Liver (tissue), 9 donors: Measurements from ENCODE around the gene ICAM4. TPM values are rescaled to one million over a fixed set of nuclear protein-coding genes. Genes with fewer than 3 reads are reported as not detected.

Experiments used
- DNase-seq: peaks from one replicate; pipeline ENCODE4 v3.0.0-alpha.2; 2017; ENCODE audit warnings: low spot score
- H3K27ac ChIP-seq, 2 donors: one replicate each; pipeline ENCODE4 v1.7.0; 2013; ENCODE audit warnings: inconsistent platforms in 2 of 2, low read length in 2 of 2, control low read depth in 1 of 2, low read depth in 1 of 2, mild to moderate bottlenecking in 1 of 2
- H3K27me3 ChIP-seq, 4 donors: one replicate each; pipeline versions ENCODE4 v1.6.1 to v1.7.0; 2013; ENCODE audit warnings: low read length in 3 of 4, inconsistent platforms in 1 of 4, mild to moderate bottlenecking in 1 of 4, moderate library complexity in 1 of 4; ENCODE audit not compliant: control insufficient read depth in 4 of 4, insufficient read depth in 4 of 4
- H3K36me3 ChIP-seq, 4 donors: one replicate each; pipeline versions ENCODE4 v1.6.1 to v1.7.0; 2013; ENCODE audit warnings: low read length in 3 of 4, mild to moderate bottlenecking in 3 of 4, low read depth in 1 of 4, moderate library complexity in 1 of 4; ENCODE audit not compliant: control insufficient read depth in 4 of 4, insufficient read depth in 3 of 4
- H3K4me1 ChIP-seq, 4 donors: one replicate each; pipeline versions ENCODE4 v1.6.1 to v1.7.0; 2013; ENCODE audit warnings: low read length in 3 of 4, mild to moderate bottlenecking in 3 of 4, moderate library complexity in 1 of 4; ENCODE audit not compliant: control insufficient read depth in 4 of 4, insufficient read depth in 4 of 4
- H3K4me3 ChIP-seq, 3 donors: one replicate each; pipeline versions ENCODE4 v1.6.1 to v1.7.0; 2013; ENCODE audit warnings: low read length in 3 of 3, control low read depth in 1 of 3, low read depth in 1 of 3, mild to moderate bottlenecking in 1 of 3
- H3K9ac ChIP-seq, 2 donors: one replicate each; pipeline ENCODE4 v1.7.0; 2013; ENCODE audit warnings: low read length in 2 of 2, mild to moderate bottlenecking in 2 of 2, moderate library complexity in 2 of 2, control low read depth in 1 of 2, low read depth in 1 of 2
- H3K9me3 ChIP-seq, 4 donors: one replicate each; pipeline versions ENCODE4 v1.6.1 to v1.7.0; 2013; ENCODE audit warnings: low read length in 3 of 4; ENCODE audit not compliant: control insufficient read depth in 4 of 4
- ATF3 ChIP-seq: IDR thresholded peaks from 2 replicates; pipeline ENCODE4 v1.6.1; 2016; ENCODE audit warnings: antibody characterized with exemption
- EGR1 ChIP-seq, 2 donors: IDR thresholded peaks; 2 replicates each; pipeline ENCODE4 v1.6.1; 2016 to 2018; ENCODE audit warnings: antibody characterized with exemption in 2 of 2, low read depth in 2 of 2
- FOXA1 ChIP-seq: IDR thresholded peaks from 2 replicates; pipeline ENCODE4 v1.6.1; 2016; ENCODE audit warnings: antibody characterized with exemption
- FOXA2 ChIP-seq: IDR thresholded peaks from 2 replicates; pipeline ENCODE4 v1.6.1; 2016; ENCODE audit warnings: antibody characterized with exemption
- GABPA ChIP-seq, 2 donors: IDR thresholded peaks in 1 of 2; conservative IDR thresholded peaks in 1 of 2; 2 replicates each; pipeline ENCODE4 v1.6.1; 2016; ENCODE audit warnings: antibody characterized with exemption in 2 of 2, mild to moderate bottlenecking in 1 of 2, moderate library complexity in 1 of 2
- HNF4A ChIP-seq, 2 donors: conservative IDR thresholded peaks; 2 replicates each; pipeline ENCODE4 v1.6.1; 2016; ENCODE audit warnings: antibody characterized with exemption in 2 of 2, mild to moderate bottlenecking in 2 of 2
- HNF4G ChIP-seq: IDR thresholded peaks from 2 replicates; pipeline ENCODE4 v1.6.1; 2016; ENCODE audit warnings: antibody characterized with exemption
- JUND ChIP-seq, 2 donors: IDR thresholded peaks; 2 replicates each; pipeline ENCODE4 v1.6.1; 2016; ENCODE audit warnings: antibody characterized with exemption in 2 of 2
- RAD21 ChIP-seq, 2 donors: IDR thresholded peaks; 2 replicates each; pipeline ENCODE4 v1.6.1; 2016; ENCODE audit warnings: antibody characterized with exemption in 2 of 2, mild to moderate bottlenecking in 2 of 2
- REST ChIP-seq: IDR thresholded peaks from 2 replicates; pipeline ENCODE4 v1.6.1; 2016; ENCODE audit warnings: antibody characterized with exemption, mild to moderate bottlenecking
- RXRA ChIP-seq, 2 donors: IDR thresholded peaks; 2 replicates each; pipeline ENCODE4 v1.6.1; 2017 to 2018; ENCODE audit warnings: antibody characterized with exemption in 2 of 2, mild to moderate bottlenecking in 1 of 2
- SP1 ChIP-seq: IDR thresholded peaks from 2 replicates; pipeline ENCODE4 v1.6.1; 2018; ENCODE audit warnings: antibody characterized with exemption, mild to moderate bottlenecking
- TAF1 ChIP-seq: conservative IDR thresholded peaks from 2 replicates; pipeline ENCODE4 v1.6.1; 2016; ENCODE audit warnings: antibody characterized with exemption, mild to moderate bottlenecking
- YY1 ChIP-seq: IDR thresholded peaks from 2 replicates; pipeline ENCODE4 v1.6.1; 2016; ENCODE audit warnings: antibody characterized with exemption, mild to moderate bottlenecking
- ZBTB33 ChIP-seq: IDR thresholded peaks from 2 replicates; pipeline ENCODE4 v1.6.1; 2016; ENCODE audit warnings: antibody characterized with exemption
- WGBS: extraction: QIAGEN DNeasy Blood & Tissue Kit; methylation state at CpG from one replicate; pipeline ENCODE4 v1.1.7; 2013; 5-methylcytosine and 5-hydroxymethylcytosine counted together
- polyA plus RNA-seq, 2 donors: library from polyadenylated mRNA; stranded (reverse) in 1 of 2; unstranded in 1 of 2; fragments of 200-250 nt in 1 of 2; fragments of >200 nt in 1 of 2; fragmentation: Nextera tagmentation in 1 of 2; extraction: Ambion mirVana in 1 of 2; gene quantifications; one replicate each; pipeline versions ENCODE4 v1.2.1 to v1.2.3, GENCODE V29; 2013 to 2015
- total RNA-seq, 2 donors: library from RNA; depleted of rRNA; stranded (reverse); fragments of >200 nt; gene quantifications; one replicate each; pipeline ENCODE4 v1.2.3, GENCODE V29; 2014
- donor health status: healthy.
- donor health status: healthy.
- donor health status: healthy.
- donor health status: healthy.
- donor health status: healthy.

The ICAM4 gene
- total and polyA plus RNA-seq, 4 donors: 0.05 to 74.1 (median 0.33) TPM; not detected in 1

GRCh38 chr19:10255358-10255757 lies 31.4 kb upstream of the ICAM4 start:
- Histone ChIP-seq H3K36me3 (peaks cover 10 to 40% (median 23%) of the 10 kb centered on the region in 4 donors), H3K4me1 (peaks cover 0 to 17% (median 9%) of the 10 kb centered on the region in 4 donors)

GRCh38 chr19:10256551-10256950 lies 30.2 kb upstream of the ICAM4 start:
- H3K4me1 ChIP-seq: peaks cover 0 to 13% (median 10%) of the 10 kb centered on the region in 4 donors
- 93% methylated on average over 18 of the region's 18 CpGs for WGBS

More at GRCh38 chr19:10255358-10255757, 31.4 kb upstream of the ICAM4 start:
- H3K27ac ChIP-seq: no peak overlapping the region
- DNase-seq: no peak
- H3K27me3 ChIP-seq: no peaks in the 10 kb centered on the region
- no peak overlapping the region for H3K9ac ChIP-seq
- H3K4me3 ChIP-seq: no peak overlapping the region
- H3K9me3 ChIP-seq: no peaks in the 10 kb centered on the region
- 94% methylated on average over 2 of the region's 2 CpGs for WGBS
- TF ChIP-seq TAF1 (no peak), GABPA (IDR thresholded peaks at IDR 0.05 in 1 of 2, conservative IDR thresholded peaks at IDR 0.05 in 1 of 2) (no peak), EGR1 (IDR thresholded peaks at IDR 0.05; ENCODE audit: low read depth in 2 of 2) (no peak), ATF3 (no peak), HNF4A (conservative IDR thresholded peaks at IDR 0.05) (no peak), JUND (IDR thresholded peaks at IDR 0.05) (no peak), REST (no peak), SP1 (no peak), RAD21 (IDR thresholded peaks at IDR 0.05) (no peak), HNF4G (no peak)

More at GRCh38 chr19:10256551-10256950, 30.2 kb upstream of the ICAM4 start:
- Histone ChIP-seq H3K9ac (no peak overlapping the region), H3K27me3 (no peaks in the 10 kb centered on the region), H3K9me3 (no peaks in the 10 kb centered on the region), H3K27ac (no peak overlapping the region), H3K4me3 (no peak overlapping the region), H3K36me3 (peaks cover 10 to 40% (median 23%) of the 10 kb centered on the region in 4 donors)
- no peak for DNase-seq
- no peak for TF ChIP-seq FOXA2
- TF ChIP-seq ATF3: no peak
- TF ChIP-seq ZBTB33: no peak
- TF ChIP-seq JUND (IDR thresholded peaks at IDR 0.05): no peak
- TF ChIP-seq TAF1: no peak
- no peak for TF ChIP-seq GABPA (IDR thresholded peaks at IDR 0.05 in 1 of 2, conservative IDR thresholded peaks at IDR 0.05 in 1 of 2)
- TF ChIP-seq YY1: no peak
- no peak for TF ChIP-seq HNF4A (conservative IDR thresholded peaks at IDR 0.05)
- no peak for TF ChIP-seq FOXA1
- no peak for TF ChIP-seq SP1
- TF ChIP-seq RAD21 (IDR thresholded peaks at IDR 0.05): no peak
- no peak for TF ChIP-seq RXRA (IDR thresholded peaks at IDR 0.05)
- no peak for TF ChIP-seq REST
- TF ChIP-seq HNF4G: no peak
